GM23248 (cell line): Measurements from ENCODE around the gene VSTM1.

ENCODE experiments used
- EZH2 ChIP-seq: fragments of 200-600 bp; sonication (generic); IDR thresholded peaks from 2 replicates; pipeline ENCODE4 v1.6.1; 2018; ENCODE audit warnings: antibody characterized with exemption, mild to moderate bottlenecking; ENCODE audit not compliant: insufficient read depth, poor library complexity, severe bottlenecking
- EZH2phosphoT487 ChIP-seq: fragments of 200-600 bp; sonication (generic); IDR thresholded peaks from 2 replicates; pipeline ENCODE4 v1.6.1; 2018; ENCODE audit warnings: antibody characterized with exemption, moderate library complexity, mild to moderate bottlenecking, low read depth; ENCODE audit not compliant: insufficient read depth

DNA sequence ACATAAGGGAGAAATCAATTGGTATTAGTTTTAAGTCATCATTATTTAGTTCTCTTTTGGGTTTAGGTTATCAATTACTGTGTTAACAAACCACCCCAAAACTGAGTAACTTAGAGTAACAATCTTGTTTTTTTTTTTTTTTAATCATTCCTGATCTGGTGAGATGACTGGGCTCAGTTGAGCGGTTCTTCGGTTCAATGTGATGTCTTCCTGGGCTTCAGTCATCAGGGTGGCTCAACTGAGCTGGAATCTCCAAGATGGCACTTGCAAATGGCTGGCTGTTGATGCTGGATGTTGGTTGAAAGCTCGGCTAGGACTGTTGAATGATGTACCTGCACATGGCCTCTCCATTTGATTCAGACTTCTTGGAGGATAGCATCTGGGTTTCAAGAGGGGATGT is 20.7 kb upstream of the VSTM1 start:
- TF ChIP-seq EZH2 (no peak), EZH2phosphoT487 (no peak)
